PC-9 (cell line): ENCODE results near the gene TAB3. TPM values are rescaled to one million over a fixed set of nuclear protein-coding genes. Genes with fewer than 3 reads are reported as not detected.

Experiments used
- BruUV-seq: library from RNA; stranded (reverse); fragments of 400-500 nt; replicated peaks from 2 replicates; lab custom pipeline; 2021; lab: Mats Ljungman, UMichigan
- CTCF ChIA-PET: fragments of 300-600 bp; sonication (Branson Sonifier 250); formaldehyde crosslinking; loops from one replicate; lab custom pipeline; 2022; ENCODE audit warnings: antibody characterized with exemption; lab: Charles Lee
- POLR2A ChIA-PET: fragments of 300-600 bp; sonication (Branson Sonifier 250); formaldehyde crosslinking; loops from one replicate; lab custom pipeline; 2022; ENCODE audit warnings: antibody characterized with exemption; ENCODE audit not compliant: unreplicated experiment; lab: Charles Lee
- DNase-seq, 2 experiments: peaks; one replicate each; pipeline versions ENCODE4 v3.0.0 to v3.0.0-alpha.2; 2015 to 2022; ENCODE audit warnings: mixed read lengths in 1 of 2
- H2AFZ ChIP-seq: fragments of 200-600 bp; sonication (generic); 2 replicates; pipeline ENCODE4 v1.8.1; 2017; ENCODE audit warnings: antibody characterized with exemption
- H3F3A ChIP-seq: fragments of 200-600 bp; sonication (generic); 2 replicates; pipeline ENCODE4 v1.8.1; 2017; ENCODE audit warnings: antibody characterized with exemption, mild to moderate bottlenecking, low read depth; ENCODE audit not compliant: insufficient read depth
- H3K27ac ChIP-seq: fragments of 200-600 bp; sonication (generic); 2 replicates; pipeline ENCODE4 v1.6.1; 2016; ENCODE audit warnings: mixed run types
- H3K27me3 ChIP-seq: fragments of 200-600 bp; sonication (generic); 2 replicates; pipeline ENCODE4 v1.6.1; 2016; ENCODE audit warnings: low read depth, mixed run types; ENCODE audit not compliant: insufficient read depth
- H3K36me3 ChIP-seq: fragments of 200-600 bp; sonication (generic); 2 replicates; pipeline ENCODE4 v1.6.1; 2016; ENCODE audit warnings: low read depth, mixed run types
- H3K4me1 ChIP-seq: fragments of 200-600 bp; sonication (generic); replicated peaks from 2 replicates; pipeline ENCODE4 v1.6.1; 2016; ENCODE audit warnings: mixed run types; ENCODE audit not compliant: insufficient read depth
- H3K4me2 ChIP-seq: fragments of 200-600 bp; sonication (generic); 2 replicates; pipeline ENCODE4 v1.6.1; 2017; ENCODE audit warnings: mixed run types
- H3K4me3 ChIP-seq: fragments of 200-600 bp; sonication (generic); 2 replicates; pipeline ENCODE4 v1.6.1; 2016; ENCODE audit warnings: mixed run types
- H3K79me2 ChIP-seq: fragments of 200-600 bp; sonication (generic); 2 replicates; pipeline ENCODE4 v1.6.1; 2017; ENCODE audit warnings: low read depth, mixed run types
- H3K9me2 ChIP-seq: fragments of 200-600 bp; sonication (generic); 2 replicates; pipeline ENCODE4 v1.8.1; 2017; ENCODE audit warnings: mild to moderate bottlenecking; ENCODE audit not compliant: insufficient read depth
- H3K9me3 ChIP-seq: fragments of 200-600 bp; sonication (generic); 2 replicates; pipeline ENCODE4 v1.8.1; 2016; ENCODE audit warnings: low read depth; ENCODE audit not compliant: insufficient read depth
- H4K20me1 ChIP-seq: fragments of 200-600 bp; sonication (generic); 2 replicates; pipeline ENCODE4 v1.8.1; 2017; ENCODE audit not compliant: insufficient read depth
- EZH2 ChIP-seq: fragments of 200-600 bp; sonication (generic); IDR thresholded peaks from 2 replicates; pipeline ENCODE4 v1.8.0; 2017; ENCODE audit warnings: antibody characterized with exemption, low read depth
- intact Hi-C: fragments of 100-400 bp; cut with micrococcal nuclease; formaldehyde crosslinking; loops from one replicate; pipeline ENCODE4 v1.10.0; 2022; ENCODE audit not compliant: unreplicated experiment
- total RNA-seq: library from RNA; stranded (reverse); gene quantifications from 2 replicates; pipeline ENCODE4 v1.2.3, GENCODE V29; 2021
- TF ChIP-seq, protein P1 (sequence below): fragments of 200-600 bp; sonication (generic); conservative IDR thresholded peaks from 2 replicates; pipeline ENCODE4 v1.6.1; 2017; ENCODE audit warnings: mixed run types, antibody characterized with exemption, mild to moderate bottlenecking, moderate library complexity

Gene TAB3
- total RNA-seq, 1 experiment from 2014 or later, result 50.8 TPM

DNA sequence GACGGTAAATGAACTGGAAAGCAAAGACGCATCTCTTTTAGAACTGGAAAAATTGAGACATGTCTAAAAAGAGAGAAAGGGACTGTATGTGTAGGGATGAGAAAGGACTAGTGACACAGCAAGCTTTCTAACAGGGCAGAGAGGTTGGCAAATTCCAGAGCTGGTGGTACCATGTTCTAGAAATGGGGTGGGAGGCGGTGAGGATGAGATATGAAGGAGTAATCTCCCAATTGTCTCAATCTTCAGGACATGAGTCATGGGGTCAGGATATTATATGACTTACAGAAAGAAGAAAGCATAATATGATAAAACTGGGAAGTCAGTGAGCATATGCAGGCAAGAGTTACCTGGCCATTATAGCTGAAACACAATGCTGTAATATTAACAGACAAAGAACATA lies 14.2 kb downstream of the TAB3 start:
- POLR2A ChIA-PET, result interaction anchor here (0.6 kb wide), 1 partner anchor 14 kb away, joined by 6 read pairs; no protein-coding TSS in a partner anchor
- Histone ChIP-seq H3K9me2 (no peaks in the 10 kb centered on the region), H3K4me2 (peak overlapping the region; percentile 77), H3K79me2 (peaks cover 77% of the 10 kb centered on the region), H4K20me1 (no peaks in the 10 kb centered on the region), H3K9me3 (no peaks in the 10 kb centered on the region), H3K4me1 (peaks cover 46% of the 10 kb centered on the region), H2AFZ (no peak overlapping the region), H3K27me3 (no peaks in the 10 kb centered on the region), H3K36me3 (peaks cover 6% of the 10 kb centered on the region; the same call in 1 of the 2 replicates), H3K4me3 (no peak overlapping the region), H3F3A (peaks cover 30% of the 10 kb centered on the region), H3K27ac (peak overlapping the region; percentile 95)
- CTCF ChIA-PET, result no interaction called here
- no peak for DNase-seq
- no TSS peak for BruUV-seq
- TF ChIP-seq, protein P1, sequence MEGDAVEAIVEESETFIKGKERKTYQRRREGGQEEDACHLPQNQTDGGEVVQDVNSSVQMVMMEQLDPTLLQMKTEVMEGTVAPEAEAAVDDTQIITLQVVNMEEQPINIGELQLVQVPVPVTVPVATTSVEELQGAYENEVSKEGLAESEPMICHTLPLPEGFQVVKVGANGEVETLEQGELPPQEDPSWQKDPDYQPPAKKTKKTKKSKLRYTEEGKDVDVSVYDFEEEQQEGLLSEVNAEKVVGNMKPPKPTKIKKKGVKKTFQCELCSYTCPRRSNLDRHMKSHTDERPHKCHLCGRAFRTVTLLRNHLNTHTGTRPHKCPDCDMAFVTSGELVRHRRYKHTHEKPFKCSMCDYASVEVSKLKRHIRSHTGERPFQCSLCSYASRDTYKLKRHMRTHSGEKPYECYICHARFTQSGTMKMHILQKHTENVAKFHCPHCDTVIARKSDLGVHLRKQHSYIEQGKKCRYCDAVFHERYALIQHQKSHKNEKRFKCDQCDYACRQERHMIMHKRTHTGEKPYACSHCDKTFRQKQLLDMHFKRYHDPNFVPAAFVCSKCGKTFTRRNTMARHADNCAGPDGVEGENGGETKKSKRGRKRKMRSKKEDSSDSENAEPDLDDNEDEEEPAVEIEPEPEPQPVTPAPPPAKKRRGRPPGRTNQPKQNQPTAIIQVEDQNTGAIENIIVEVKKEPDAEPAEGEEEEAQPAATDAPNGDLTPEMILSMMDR, result no peak
- TF ChIP-seq EZH2, result no peak
- intact Hi-C loops, result no loop called here

DNA sequence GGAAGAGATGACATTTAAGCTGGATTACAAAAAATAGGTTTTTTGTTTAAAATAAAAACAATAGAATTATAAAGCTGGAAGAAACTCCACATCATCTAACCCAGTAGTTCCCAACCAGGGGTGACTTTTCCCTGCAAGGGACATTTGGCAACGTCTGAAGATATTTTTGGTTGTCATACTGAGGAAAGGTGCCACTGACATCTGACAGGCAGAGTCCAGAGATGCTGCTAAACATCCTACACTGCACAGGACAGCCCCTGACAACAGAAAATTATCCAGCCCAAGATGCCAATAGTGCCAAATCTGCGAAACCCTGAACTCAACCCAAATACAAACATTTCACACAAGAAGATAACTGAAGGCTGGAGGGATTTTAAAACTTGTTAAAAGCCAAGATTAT lies 18.5 kb downstream of the TAB3 start:
- Histone ChIP-seq H3K4me1 (peaks cover 11% of the 10 kb centered on the region), H3K9me2 (no peaks in the 10 kb centered on the region), H2AFZ (no peak overlapping the region), H3K27me3 (no peaks in the 10 kb centered on the region), H3K4me2 (no peak overlapping the region), H3K36me3 (peaks cover 4% of the 10 kb centered on the region; the same call in 1 of the 2 replicates), H4K20me1 (no peaks in the 10 kb centered on the region), H3F3A (peaks cover 6% of the 10 kb centered on the region; the same call in 1 of the 2 replicates), H3K27ac (no peak overlapping the region), H3K9me3 (no peaks in the 10 kb centered on the region), H3K79me2 (peaks cover 37% of the 10 kb centered on the region), H3K4me3 (no peak overlapping the region)
- TF ChIP-seq EZH2, result no peak
- TF ChIP-seq, protein P1, result no peak
- no peak for DNase-seq
- no TSS peak for BruUV-seq
- POLR2A ChIA-PET, result no interaction called here
- intact Hi-C loops, result no loop called here
- CTCF ChIA-PET, result no interaction called here

DNA sequence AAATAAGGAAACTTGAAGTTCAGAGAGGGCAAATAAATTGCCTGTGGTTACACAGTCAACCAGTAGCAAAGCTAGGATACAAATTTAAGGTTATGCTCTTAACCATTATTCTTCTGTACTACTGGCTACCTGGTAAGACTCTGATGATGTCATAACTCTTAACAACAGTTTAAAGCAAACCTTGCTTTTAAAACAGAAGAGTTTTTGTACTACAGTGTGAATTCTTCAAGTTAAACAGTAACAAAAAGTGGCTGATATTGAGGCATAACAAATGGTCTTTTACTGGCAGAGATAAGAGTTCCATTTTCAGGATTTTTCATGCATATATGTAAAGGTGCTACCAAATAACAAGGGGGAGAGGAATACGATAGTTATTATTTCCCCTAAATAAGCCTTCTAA lies 23.4 kb downstream of the TAB3 start:
- Histone ChIP-seq H3K4me1 (no peaks in the 10 kb centered on the region; the same call in 1 of the 2 replicates), H3K4me2 (no peak overlapping the region), H3K36me3 (0 out of 2 replicates have a peak, but pooled peaks cover 13% of the 10 kb centered on the region), H3K79me2 (no peaks in the 10 kb centered on the region), H4K20me1 (no peaks in the 10 kb centered on the region), H3K9me2 (no peaks in the 10 kb centered on the region), H3F3A (no peaks in the 10 kb centered on the region), H3K9me3 (no peaks in the 10 kb centered on the region), H2AFZ (no peak overlapping the region), H3K27me3 (no peaks in the 10 kb centered on the region), H3K4me3 (no peak overlapping the region), H3K27ac (no peak overlapping the region)
- intact Hi-C loops, result no loop called here
- TF ChIP-seq EZH2, result no peak
- TF ChIP-seq, protein P1, result no peak
- no TSS peak for BruUV-seq
- CTCF ChIA-PET, result no interaction called here
- DNase-seq, result no peak
- POLR2A ChIA-PET, result no interaction called here
